Endothelial cell of umbilical vein (primary cell): ENCODE data around the gene COL13A1. TPM values are rescaled to one million over a fixed set of nuclear protein-coding genes. Genes with fewer than 3 reads are reported as not detected.

Experiments used
- BruUV-seq: library from RNA; stranded (reverse); fragments of 400-500 nt; replicated peaks from 2 replicates; lab custom pipeline; 2021; lab: Mats Ljungman, UMichigan
- CTCF ChIA-PET: fragments of 300-600, 350-600 bp; sonication (Branson Sonifier 250); formaldehyde crosslinking; loops from one replicate; lab custom pipeline; 2021; ENCODE audit warnings: antibody characterized with exemption, inconsistent platforms; lab: Charles Lee
- POLR2A ChIA-PET: fragments of 300-600, 350-600 bp; sonication (Branson Sonifier 250); formaldehyde crosslinking; loops from one replicate; lab custom pipeline; 2021; ENCODE audit warnings: antibody characterized with exemption, inconsistent platforms; lab: Charles Lee
- DNase-seq: peaks from one replicate; pipeline ENCODE4 v3.0.0-alpha.2; 2011; ENCODE audit warnings: low read depth, low spot score
- FAIRE-seq: peaks from 2 replicates; lab custom pipeline; 2011; peaks lifted over from hg19 to GRCh38; lab: Jason Lieb, UNC
- H2AFZ ChIP-seq: 2 replicates; pipeline ENCODE4 v1.6.0; 2012; ENCODE audit warnings: low read depth, low read length, control low read depth, inconsistent platforms
- H3K27ac ChIP-seq: 2 replicates; pipeline ENCODE4 v1.5.1; 2011; ENCODE audit warnings: low read depth, mild to moderate bottlenecking, control low read depth, low read length, moderate library complexity; ENCODE audit not compliant: insufficient read depth
- H3K27me3 ChIP-seq, 2 experiments: 2 replicates each; pipeline versions ENCODE4 v1.6.0 to v1.6.1; 2011; ENCODE audit warnings: low read length in 2 of 2, mixed read lengths in 1 of 2; ENCODE audit not compliant: control insufficient read depth in 2 of 2, insufficient read depth in 2 of 2
- H3K36me3 ChIP-seq, 2 experiments: 2 replicates in 1 of 2; 3 replicates in 1 of 2; pipeline ENCODE4 v1.5.1; 2011; ENCODE audit warnings: low read length in 2 of 2, mild to moderate bottlenecking in 1 of 2, moderate library complexity in 1 of 2; ENCODE audit not compliant: control insufficient read depth in 2 of 2, insufficient read depth in 2 of 2; ENCODE audit errors: extremely low read depth in 1 of 2
- H3K4me1 ChIP-seq: 3 replicates; pipeline ENCODE4 v1.5.1; 2011; ENCODE audit warnings: mild to moderate bottlenecking, low read length; ENCODE audit not compliant: control insufficient read depth, insufficient read depth; ENCODE audit errors: extremely low read depth
- H3K4me2 ChIP-seq: 2 replicates; pipeline ENCODE4 v1.6.1; 2011; ENCODE audit warnings: low read length, control low read depth, mixed read lengths; ENCODE audit not compliant: insufficient read depth
- H3K4me3 ChIP-seq, 3 experiments: fragments of 200-600 bp in 1 of 3; sonication (generic), shearing (Covaris generic) in 1 of 3; replicated peaks in 1 of 3; 2 replicates each; pipeline ENCODE4 v1.5.1; 2011 to 2016; ENCODE audit warnings: control low read depth in 3 of 3, low read length in 3 of 3, mild to moderate bottlenecking in 2 of 3, inconsistent platforms in 1 of 3, low read depth in 1 of 3, moderate library complexity in 1 of 3; ENCODE audit not compliant: insufficient read depth in 1 of 3
- H3K79me2 ChIP-seq: 2 replicates; pipeline ENCODE4 v1.6.0; 2012; ENCODE audit warnings: low read length, inconsistent platforms; ENCODE audit not compliant: control insufficient read depth, insufficient read depth
- H3K9ac ChIP-seq: replicated peaks from 2 replicates; pipeline ENCODE3; 2011; ENCODE audit warnings: low read length, control low read depth; ENCODE audit not compliant: insufficient read depth; ENCODE audit errors: extremely low read depth
- H3K9me1 ChIP-seq: replicated peaks from 3 replicates; pipeline ENCODE4 v1.6.0; 2011; ENCODE audit warnings: mild to moderate bottlenecking, low read length; ENCODE audit not compliant: control insufficient read depth, insufficient read depth; ENCODE audit errors: extremely low read depth
- H3K9me3 ChIP-seq: replicated peaks from 2 replicates; pipeline ENCODE4 v1.5.1; 2012; ENCODE audit warnings: low read length, inconsistent platforms; ENCODE audit not compliant: control insufficient read depth, insufficient read depth
- H4K20me1 ChIP-seq: replicated peaks from 2 replicates; pipeline ENCODE3; 2011; ENCODE audit warnings: mild to moderate bottlenecking, low read length; ENCODE audit not compliant: control insufficient read depth, insufficient read depth; ENCODE audit errors: extremely low read depth
- CTCF ChIP-seq, 2 donors: IDR thresholded peaks; 1 replicate in 1 of 2; 2 replicates in 1 of 2; pipeline ENCODE4 v1.5.1; 2011; ENCODE audit warnings: low read length in 2 of 2, mild to moderate bottlenecking in 2 of 2, moderate library complexity in 2 of 2, control low read depth in 1 of 2, inconsistent platforms in 1 of 2, low read depth in 1 of 2; ENCODE audit not compliant: insufficient read depth in 1 of 2; ENCODE audit errors: extremely low read depth in 1 of 2
- EZH2 ChIP-seq: IDR thresholded peaks from 2 replicates; pipeline ENCODE4 v1.6.1; 2012; ENCODE audit warnings: borderline replicate concordance, low read depth, mild to moderate bottlenecking, moderate library complexity, low read length, inconsistent platforms; ENCODE audit not compliant: severe bottlenecking
- FOS ChIP-seq: IDR thresholded peaks from 2 replicates; pipeline ENCODE4 v1.6.1; 2011; ENCODE audit warnings: mild to moderate bottlenecking, low read length, moderate library complexity, borderline replicate concordance; ENCODE audit not compliant: insufficient read depth
- GATA2 ChIP-seq: IDR thresholded peaks from 2 replicates; pipeline ENCODE4 v1.7.0; 2011; ENCODE audit warnings: low read depth, mild to moderate bottlenecking, moderate library complexity, mixed read lengths, low read length; ENCODE audit not compliant: insufficient read length, insufficient read depth
- JUN ChIP-seq: IDR thresholded peaks from 2 replicates; pipeline ENCODE4 v1.6.1; 2011; ENCODE audit warnings: borderline replicate concordance, low read depth; ENCODE audit not compliant: insufficient read length, insufficient read depth
- MAX ChIP-seq: IDR thresholded peaks from 2 replicates; pipeline ENCODE4 v1.6.1; 2011; ENCODE audit not compliant: insufficient read depth, insufficient read length
- MYC ChIP-seq: IDR thresholded peaks from one replicate; pipeline ENCODE4 v1.6.1; 2011; ENCODE audit warnings: mild to moderate bottlenecking, low read depth, low read length
- POLR2A ChIP-seq: IDR thresholded peaks from 2 replicates; pipeline ENCODE4 v1.6.1; 2012; ENCODE audit warnings: low read depth, mild to moderate bottlenecking, control low read depth, low read length
- POLR2AphosphoS5 ChIP-seq: IDR thresholded peaks from 2 replicates; pipeline ENCODE4 v1.6.1; 2012; ENCODE audit warnings: low read depth, mild to moderate bottlenecking, control low read depth, low read length, moderate library complexity; ENCODE audit not compliant: insufficient read depth
- dilution Hi-C: fragments of 300-500 bp; cut with MboI; formaldehyde crosslinking; loops from one replicate; pipeline ENCODE4 v1.15.0; 2019; ENCODE audit warnings: low sequenced_read_pairs; ENCODE audit not compliant: extremely low pct_ligation_motif_present
- intact Hi-C: fragments of 100-400 bp; cut with micrococcal nuclease; formaldehyde crosslinking; loops from one replicate; pipeline ENCODE4 v1.10.0; 2022
- polyA plus RNA-seq, 4 experiments: library from polyadenylated mRNA; depleted of rRNA in 3 of 4; stranded (reverse) in 3 of 4; unstranded in 1 of 4; fragments of >200 nt; gene quantifications; 2 replicates each; pipeline versions ENCODE4 v1.2.1 to v1.2.3, GENCODE V29; 2011 to 2012; ENCODE audit warnings: missing spikeins in 1 of 4
- total RNA-seq: library from RNA; stranded (reverse); gene quantifications from 2 replicates; pipeline ENCODE4 v1.2.3, GENCODE V29; 2021

COL13A1 gene
- total and polyA plus RNA-seq, 2 donors (not counting 3 experiments of a cell fraction or from before 2014, with no cell fraction given) = 21.4 to 47.5 TPM

GRCh38 chr10:69853064-69853463, 51.4 kb downstream of the COL13A1 start:
- Histone ChIP-seq H4K20me1 (no peaks in the 10 kb centered on the region), H3K36me3 (no peaks in the 10 kb centered on the region), H3K4me2 (no peak overlapping the region), H3K9me3 (no peaks in the 10 kb centered on the region), H3K27me3 (no peaks in the 10 kb centered on the region), H2AFZ (no peak overlapping the region), H3K4me3 (no peak overlapping the region), H3K27ac (no peak overlapping the region), H3K79me2 (peaks cover 4% of the 10 kb centered on the region), H3K9me1 (no peaks in the 10 kb centered on the region), H3K4me1 (peaks cover 4% of the 10 kb centered on the region), H3K9ac (no peak overlapping the region)
- TF ChIP-seq JUN (no peak), FOS (no peak), POLR2AphosphoS5 (no peak), EZH2 (no peak), GATA2 (no peak), POLR2A (no peak), CTCF (IDR thresholded peaks at IDR 0.05; ENCODE audit: extremely low read depth in 1 of 2, insufficient read depth in 1 of 2, low read depth in 1 of 2, low read length in 2 of 2) (no peak), MAX (no peak), MYC (no peak)
- ChIA-PET POLR2A (no interaction called here), CTCF (no interaction called here)
- dilution Hi-C loops = no loop called here
- FAIRE-seq (no peak), DNase-seq (no peak)
- no TSS peak for BruUV-seq
- intact Hi-C loops = no loop called here
